COLO668 (cell line): ENCODE measurements around the gene LBHD2.
"Not testable (repeated sequence)": the region's sequence is repeated elsewhere in the genome, so short reads cannot be mapped to it uniquely, and the experiment has no call there.

ENCODE experiments used
- DNase-seq: peaks from one replicate; lab custom pipeline; 2025; ENCODE audit not compliant: unreplicated experiment; lab: John Stamatoyannopoulos, UW

The LBHD2 gene

GRCh38 chr14:103118018-103118662 lies 34.1 kb downstream of the LBHD2 start:
- DNase-seq = peak; percentile 20

GRCh38 chr14:103118663-103119404 lies 34.8 kb downstream of the LBHD2 start:
- no peak for DNase-seq

- not testable (repeated sequence) for DNase-seq
These were observed 35.5 kb downstream of the LBHD2 start for GRCh38 chr14:103119527-103119926.

GRCh38 chr14:103121121-103121845 lies 37.3 kb downstream of the LBHD2 start:
- peak; percentile 75 for DNase-seq

DNA sequence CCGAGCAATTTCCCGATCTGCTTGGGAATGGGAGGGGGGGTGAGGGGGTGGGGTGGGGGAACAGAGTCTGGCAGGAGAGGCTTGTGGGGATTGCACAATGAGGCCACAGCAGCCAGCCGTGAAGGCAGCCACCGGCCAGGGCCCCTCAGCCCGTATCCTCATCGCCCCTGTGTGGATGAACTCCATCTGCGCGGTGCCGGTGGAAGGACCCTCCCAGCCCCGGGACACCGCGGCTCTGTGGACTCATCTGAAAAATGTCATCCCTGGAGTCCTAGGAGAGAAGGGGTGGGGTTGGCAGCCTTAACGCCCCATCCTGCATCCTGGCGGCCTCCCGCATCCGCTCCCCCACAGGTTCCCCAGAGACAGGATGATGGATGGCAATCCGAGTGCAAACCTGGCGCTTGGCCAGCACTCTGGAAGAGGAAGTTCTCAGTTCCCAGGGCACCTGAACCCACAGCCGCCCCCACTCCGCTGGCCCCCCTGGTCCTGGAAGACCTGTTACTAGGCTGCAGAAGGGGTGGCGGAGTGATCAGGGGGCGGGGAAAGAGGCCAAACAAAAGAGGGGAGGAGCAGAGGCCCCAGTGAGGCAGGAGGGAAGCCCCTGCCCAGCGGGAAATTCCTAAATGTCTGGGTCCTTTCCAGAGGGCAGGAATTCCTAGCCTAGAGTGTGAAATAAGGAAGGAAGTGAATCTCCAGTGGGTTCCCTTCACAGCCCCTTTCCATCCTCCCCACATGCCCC lies 38.0 kb downstream of the LBHD2 start:
- DNase-seq = peak; percentile 100

DNA sequence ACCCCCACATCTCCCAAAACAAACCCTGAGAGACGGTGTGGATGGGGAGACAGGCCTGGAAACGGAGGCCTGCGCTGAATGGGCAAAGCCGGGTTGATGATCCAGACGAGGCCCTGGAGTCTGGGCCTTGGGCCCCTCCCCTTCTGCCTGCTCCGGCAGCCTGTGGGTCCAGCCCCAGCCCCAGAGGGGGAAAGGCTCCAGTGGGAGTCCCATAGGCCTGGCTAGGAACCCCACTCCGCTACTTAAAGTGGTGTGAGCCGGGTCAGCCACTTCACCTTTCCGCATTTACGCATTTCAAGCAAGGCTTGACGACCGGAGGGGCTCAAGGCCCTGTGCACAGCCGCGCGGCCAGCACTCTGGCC lies 38.6 kb downstream of the LBHD2 start:
- DNase-seq = peak; percentile 82

GRCh38 chr14:103122947-103123633 lies 39.1 kb downstream of the LBHD2 start, which contains the start of gene TNFAIP2:
TSS of gene TNFAIP2 (plus strand) at chr14:103123461. CDS start at chr14:103126458, 2,997 bp downstream.
- peak; percentile 89 for DNase-seq

DNA sequence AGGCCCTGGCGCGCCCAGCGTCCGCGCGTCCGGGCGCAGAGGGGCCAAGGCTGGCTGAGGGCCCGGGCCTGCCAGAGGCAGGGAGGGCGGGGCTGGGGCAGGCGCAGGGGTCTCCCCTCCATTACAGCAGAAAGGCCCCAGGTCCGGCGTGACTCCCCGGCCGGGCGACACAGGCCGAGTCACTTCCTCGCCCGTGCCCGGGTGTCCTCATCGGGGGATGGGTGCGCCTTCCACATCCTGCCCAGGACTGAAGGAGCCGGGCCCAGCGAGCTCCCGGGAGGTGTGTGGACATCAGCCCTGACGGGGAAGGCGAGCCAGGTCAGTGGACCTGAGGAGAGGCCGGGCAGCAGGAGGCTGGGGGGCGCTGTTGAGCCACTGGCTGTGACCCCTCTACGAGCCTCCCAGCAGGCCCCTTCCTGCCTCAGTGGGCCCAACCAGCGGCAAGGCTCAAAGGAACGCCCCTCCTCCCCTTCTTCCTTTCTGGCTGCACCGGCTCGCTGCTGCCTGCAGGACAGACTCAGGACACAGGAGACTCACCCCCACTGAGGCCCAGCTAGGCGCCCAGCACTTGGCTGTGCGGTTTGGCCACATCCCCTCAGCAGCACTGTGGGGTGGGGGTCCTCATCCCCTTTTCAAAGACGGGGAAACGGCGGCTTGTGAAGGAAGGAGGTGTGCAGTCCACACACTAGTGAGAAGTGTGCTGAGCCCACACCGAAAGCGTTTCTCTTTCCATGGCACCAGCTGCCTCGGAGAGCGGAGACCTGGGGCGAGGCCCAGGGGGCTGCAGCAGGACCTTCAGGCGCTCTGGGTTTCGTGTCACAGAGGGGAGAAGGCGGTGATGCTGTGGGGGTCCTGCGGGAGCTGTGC lies 39.9 kb downstream of the LBHD2 start:
- DNase-seq = peak; percentile 62

- DNase-seq = no peak
These were observed 40.5 kb downstream of the LBHD2 start for GRCh38 chr14:103124501-103125001.

GRCh38 chr14:103125098-103126070 lies 41.4 kb downstream of the LBHD2 start:
- DNase-seq = no peak

- no peak for DNase-seq
These were observed 42.3 kb downstream of the LBHD2 start for GRCh38 chr14:103126088-103126872.

GRCh38 chr14:103126873-103127304 lies 42.9 kb downstream of the LBHD2 start:
- DNase-seq = peak; percentile 90

DNA sequence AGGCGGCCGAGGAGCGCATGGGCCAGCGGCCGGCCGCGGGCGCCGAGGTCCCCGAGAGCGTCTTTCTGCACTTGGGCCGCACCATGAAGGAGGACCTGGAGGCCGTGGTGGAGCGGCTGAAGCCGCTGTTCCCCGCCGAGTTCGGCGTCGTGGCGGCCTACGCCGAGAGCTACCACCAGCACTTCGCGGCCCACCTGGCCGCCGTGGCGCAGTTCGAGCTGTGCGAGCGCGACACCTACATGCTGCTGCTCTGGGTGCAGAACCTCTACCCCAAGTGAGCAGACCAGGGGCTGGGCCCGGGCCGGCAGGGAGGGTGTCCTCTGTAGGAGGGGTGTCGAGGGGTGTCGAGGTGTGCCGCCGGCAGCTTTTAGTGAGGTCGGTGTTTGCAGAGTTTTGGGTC lies 43.3 kb downstream of the LBHD2 start:
- no peak for DNase-seq

DNA sequence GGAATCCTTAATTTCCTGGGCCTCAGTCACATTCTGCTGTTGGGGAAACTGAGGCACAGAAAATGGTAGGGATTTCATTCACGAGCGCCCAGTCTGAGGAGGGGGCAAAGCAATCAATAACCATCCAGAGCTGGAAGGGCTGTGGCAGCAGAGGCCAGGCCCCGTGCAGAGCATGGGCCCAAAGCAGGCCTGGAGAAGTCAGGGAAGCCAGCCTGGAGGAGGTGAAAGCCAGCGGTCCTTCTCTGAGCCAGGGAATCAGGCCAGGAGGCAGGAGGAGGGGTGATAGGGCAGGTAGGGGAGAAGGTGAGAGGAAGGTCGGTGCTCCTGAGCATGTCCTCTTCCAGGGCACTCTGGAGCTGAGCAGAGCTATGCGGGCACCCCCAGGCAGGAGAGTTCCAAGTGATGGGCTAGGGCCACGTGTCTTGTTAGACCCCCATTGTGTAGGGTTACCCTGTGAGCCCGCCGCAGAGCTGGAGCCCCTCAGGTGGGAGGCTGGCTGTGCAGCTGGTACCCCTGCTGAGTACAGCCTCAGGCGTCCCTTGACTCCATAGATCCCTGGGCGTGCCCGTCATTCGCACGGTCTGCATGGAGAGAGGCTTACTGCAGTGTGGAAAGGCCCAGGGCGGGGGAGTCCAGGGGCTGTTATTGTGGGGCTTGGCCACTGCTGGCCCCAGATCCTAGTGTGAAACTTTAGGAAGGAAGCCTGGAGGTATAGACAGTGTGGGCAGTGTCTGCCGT lies 44.0 kb downstream of the LBHD2 start:
- DNase-seq = no peak

DNA sequence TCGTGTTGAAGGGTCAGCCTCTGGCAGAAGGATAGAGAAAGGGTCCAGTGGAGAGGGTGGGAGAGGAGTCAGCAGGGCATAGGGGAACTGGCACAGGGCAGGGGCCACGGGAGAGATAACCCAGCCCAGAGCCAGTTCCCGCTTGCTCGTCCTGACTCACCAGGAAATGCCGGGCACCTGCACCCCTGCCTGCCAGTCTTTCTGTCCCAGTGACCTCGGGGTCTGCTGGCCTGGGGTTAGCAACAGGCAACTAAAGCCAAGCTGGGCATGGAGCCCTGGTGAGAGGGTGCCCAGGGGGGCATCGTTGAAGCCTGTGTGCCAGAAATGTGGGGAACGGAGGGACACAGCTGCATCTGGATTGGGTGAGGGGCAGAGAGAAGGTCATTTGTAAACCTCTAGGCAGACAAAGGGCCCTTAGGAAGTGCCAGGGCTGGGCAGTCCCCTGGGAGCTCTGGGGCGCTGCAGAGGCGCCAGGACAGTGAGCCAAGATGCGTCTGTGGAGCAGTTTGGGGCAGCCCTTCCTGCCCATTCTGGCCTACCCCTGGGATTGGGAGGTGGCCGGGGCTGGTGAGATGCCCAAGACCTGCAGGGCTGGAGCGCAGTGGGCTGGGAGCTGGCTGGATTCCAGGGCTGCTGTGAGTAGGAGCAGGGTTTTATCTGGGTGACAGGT lies 44.8 kb downstream of the LBHD2 start:
- no peak for DNase-seq

- no peak for DNase-seq
These were observed 45.4 kb downstream of the LBHD2 start for GRCh38 chr14:103129301-103130016.
